Adrenal gland (tissue), 12 donors: ENCODE results near the gene CHID1. TPM values are rescaled to one million over a fixed set of nuclear protein-coding genes. Genes with fewer than 3 reads are reported as not detected.

Experiments used
- DNase-seq, 7 donors: peaks; one replicate each; pipeline ENCODE4 v3.0.0-alpha.2; 2019 to 2020
- H3K27ac ChIP-seq, 5 donors: fragments of 200-600 bp; sonication (generic) in 4 of 5; 1 replicate in 3 of 5; 2 replicates in 2 of 5; pipeline versions ENCODE4 v1.5.1 to v1.8.0; 2016 to 2020; ENCODE audit warnings: mild to moderate bottlenecking in 1 of 5
- H3K27me3 ChIP-seq: fragments of 200-600 bp; 2 replicates; pipeline ENCODE4 v1.8.0; 2021
- H3K36me3 ChIP-seq, 2 donors: fragments of 200-600 bp; replicated peaks in 1 of 2; 1 replicate in 1 of 2; 2 replicates in 1 of 2; pipeline versions ENCODE4 v1.5.1 to v1.8.0; 2018 to 2022
- H3K4me1 ChIP-seq, 2 donors: fragments of 200-600 bp; replicated peaks in 1 of 2; 1 replicate in 1 of 2; 2 replicates in 1 of 2; pipeline versions ENCODE4 v1.5.1 to v1.8.0; 2018 to 2021
- H3K4me3 ChIP-seq, 4 donors: fragments of 200-600 bp; sonication (generic) in 3 of 4; one replicate each; pipeline ENCODE4 v1.5.1; 2016 to 2018
- H3K9me3 ChIP-seq, 3 donors: fragments of 200-600 bp; sonication (generic) in 1 of 3; replicated peaks in 1 of 3; 1 replicate in 2 of 3; 2 replicates in 1 of 3; pipeline versions ENCODE4 v1.5.1 to v1.8.0; 2016 to 2021
- CTCF ChIP-seq, 6 experiments: fragments of 450-650 bp in 4 of 6; fragments of 200-600 bp in 2 of 6; sonication (generic) in 1 of 6; IDR thresholded peaks; 1 replicate in 5 of 6; 2 replicates in 1 of 6; pipeline versions ENCODE4 v1.5.1 to v1.8.0; 2016 to 2021; ENCODE audit warnings: antibody characterized with exemption in 6 of 6, mild to moderate bottlenecking in 2 of 6, moderate library complexity in 1 of 6
- POLR2A ChIP-seq, 2 donors: fragments of 450-650 bp; IDR thresholded peaks; one replicate each; pipeline ENCODE4 v1.6.1; 2017; ENCODE audit warnings: antibody characterized with exemption in 2 of 2, mild to moderate bottlenecking in 2 of 2, moderate library complexity in 1 of 2
- WGBS, 4 donors: extraction: QIAGEN DNeasy Blood & Tissue Kit in 2 of 4; methylation state at CpG; one replicate each; pipeline versions ENCODE4 v1.1.5 to v1.1.7; 2013 to 2017; 5-methylcytosine and 5-hydroxymethylcytosine counted together
- intact Hi-C, 2 donors: fragments of 100-400 bp; cut with DNase I; formaldehyde crosslinking; loops; one replicate each; pipeline versions ENCODE4 v1.14.1 to v1.15.0; 2022 to 2023
- polyA plus RNA-seq, 3 donors: library from polyadenylated mRNA; stranded (reverse); fragments of 200-250 nt in 2 of 3; fragments of 350-450 nt in 1 of 3; fragmentation: Illumina TruSeq in 1 of 3; extraction: RNeasy Lipid Tissue Mini Kit (QIAGEN cat#74804) in 1 of 3; gene quantifications; one replicate each; pipeline ENCODE4 v1.2.3, GENCODE V29; 2013 to 2014
- total RNA-seq, 9 donors: library from RNA; depleted of rRNA in 4 of 9; stranded (reverse); fragments of >200 nt in 4 of 9; fragments of 120-200 nt in 1 of 9; fragmentation: NEBNext Ultra II Directional in 1 of 9; extraction: Animal tissue kit (Norgen Biotek cat#: 25700) in 1 of 9; gene quantifications; one replicate each; pipeline versions ENCODE4 v1.1.0 to v1.2.4, GENCODE V29; 2013 to 2023
- donor health status: healthy with polysubstance abuse.
- donor health status: Bipolar disorder and iron deficiency.
- donor health status: DM: yes; HTN: yes; CAD: no.
- donor health status: DM: no; HTN: no; CAD: no.
- donor health status: DM: no; HTN: no; CAD: no.
- donor health status: DM: yes; HTN: yes; CAD: no.

Gene CHID1
- total and polyA plus RNA-seq, 12 donors = 39.2 to 220 (median 96.6) TPM

- 81 to 86% (median 84%) methylated on average over 6 to 8 of the region's 8 CpGs for WGBS, 4 donors
- TF ChIP-seq CTCF (IDR thresholded peaks at IDR 0.05) (no peak), POLR2A (IDR thresholded peaks at IDR 0.05) (no peak)
- Histone ChIP-seq H3K4me3 (no peak overlapping the region), H3K27me3 (no peaks in the 10 kb centered on the region), H3K4me1 (peaks cover 0 to 19% of the 10 kb centered on the region in 2 donors), H3K36me3 (no peaks in the 10 kb centered on the region), H3K9me3 (no peaks in the 10 kb centered on the region), H3K27ac (peak overlapping the region in 1 of 5 donors; percentile 38)
- intact Hi-C loops = no loop called here
- no peak for DNase-seq
Observed at GRCh38 chr11:917426-917825, 6.8 kb upstream of the CHID1 start.

GRCh38 chr11:914747-915501 is 4.3 kb upstream of the CHID1 start:
- H3K27ac ChIP-seq = peak overlapping the region; percentile 52 to 89 (median 76)
- H3K4me3 ChIP-seq = peak overlapping the region in 1 of 4 donors; percentile 24
- peak; percentile 62 to 91 (median 82) for DNase-seq
- peak; percentile 33 to 35 for TF ChIP-seq POLR2A (IDR thresholded peaks at IDR 0.05)
- TF ChIP-seq CTCF (IDR thresholded peaks at IDR 0.05) = no peak
- H3K9me3 ChIP-seq = no peaks in the 10 kb centered on the region
- intact Hi-C loops = no loop called here
- 58 to 85% (median 74%) methylated on average over 5 to 21 of the region's 21 CpGs for WGBS, 4 donors
- H3K27me3 ChIP-seq = no peaks in the 10 kb centered on the region
- H3K4me1 ChIP-seq = peaks cover 8 to 30% of the 10 kb centered on the region in 2 donors
- H3K36me3 ChIP-seq = no peaks in the 10 kb centered on the region

GRCh38 chr11:914204-914603 is 3.6 kb upstream of the CHID1 start:
- WGBS, 4 donors = 72 to 82% (median 77%) methylated on average over 3 to 5 of the region's 5 CpGs
- peak overlapping the region in 1 of 4 donors; percentile 24 for H3K4me3 ChIP-seq
- no peak for DNase-seq
- TF ChIP-seq POLR2A (IDR thresholded peaks at IDR 0.05) (no peak), CTCF (IDR thresholded peaks at IDR 0.05) (no peak)
- intact Hi-C loops = no loop called here
- peak overlapping the region; percentile 52 to 89 (median 76) for H3K27ac ChIP-seq
- H3K27me3 ChIP-seq = no peaks in the 10 kb centered on the region
- H3K36me3 ChIP-seq = no peaks in the 10 kb centered on the region
- H3K4me1 ChIP-seq = peaks cover 12 to 32% of the 10 kb centered on the region in 2 donors
- no peaks in the 10 kb centered on the region for H3K9me3 ChIP-seq

GRCh38 chr11:913043-913442 is 2.4 kb upstream of the CHID1 start:
- H3K4me3 ChIP-seq = no peak overlapping the region
- H3K4me1 ChIP-seq = peaks cover 12 to 32% of the 10 kb centered on the region in 2 donors
- 87 to 93% (median 91%) methylated on average over 4 of the region's 4 CpGs for WGBS, 4 donors
- TF ChIP-seq CTCF (IDR thresholded peaks at IDR 0.05) (no peak), POLR2A (IDR thresholded peaks at IDR 0.05) (no peak)
- H3K27ac ChIP-seq = peak overlapping the region in 2 of 5 donors; percentile 17 to 76
- no peak for DNase-seq
- no peaks in the 10 kb centered on the region for H3K36me3 ChIP-seq
- no peaks in the 10 kb centered on the region for H3K9me3 ChIP-seq
- no peaks in the 10 kb centered on the region for H3K27me3 ChIP-seq
- intact Hi-C loops = no loop called here
